Hepatocyte (in vitro differentiated cells): ENCODE results near the gene MRPL32.

ENCODE experiments used
- EZH2 ChIP-seq: fragments of 200-600 bp; sonication (generic); IDR thresholded peaks from 2 replicates; pipeline ENCODE4 v1.6.1; 2016; ENCODE audit warnings: antibody characterized with exemption, mild to moderate bottlenecking, borderline replicate concordance
- TF ChIP-seq, protein P1 (sequence below): fragments of 200-600 bp; sonication (generic); IDR thresholded peaks from 2 replicates; pipeline ENCODE4 v1.5.1; 2016; ENCODE audit warnings: antibody characterized with exemption, mild to moderate bottlenecking; ENCODE audit not compliant: poor library complexity

DNA sequence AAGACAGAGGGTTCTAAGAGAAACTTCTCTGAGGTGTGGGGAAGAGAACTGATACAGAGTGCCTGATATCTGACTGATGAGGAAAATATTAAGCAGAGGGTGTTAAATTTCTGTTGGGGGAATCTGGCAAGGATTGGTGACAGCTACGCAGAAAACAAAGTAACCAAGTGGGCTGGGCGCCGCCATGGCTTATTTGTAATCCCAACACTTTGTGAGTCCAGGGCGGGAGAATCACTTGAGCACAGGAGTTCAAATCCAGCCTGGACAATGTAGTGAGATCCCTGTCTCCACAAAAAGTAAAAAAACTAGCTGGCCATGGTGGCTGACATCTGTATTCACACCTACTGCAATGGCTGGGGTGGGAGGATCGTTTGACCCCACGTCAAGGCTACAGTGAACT lies 18.2 kb upstream of the MRPL32 start:
- no peak for TF ChIP-seq EZH2
- TF ChIP-seq, protein P1, sequence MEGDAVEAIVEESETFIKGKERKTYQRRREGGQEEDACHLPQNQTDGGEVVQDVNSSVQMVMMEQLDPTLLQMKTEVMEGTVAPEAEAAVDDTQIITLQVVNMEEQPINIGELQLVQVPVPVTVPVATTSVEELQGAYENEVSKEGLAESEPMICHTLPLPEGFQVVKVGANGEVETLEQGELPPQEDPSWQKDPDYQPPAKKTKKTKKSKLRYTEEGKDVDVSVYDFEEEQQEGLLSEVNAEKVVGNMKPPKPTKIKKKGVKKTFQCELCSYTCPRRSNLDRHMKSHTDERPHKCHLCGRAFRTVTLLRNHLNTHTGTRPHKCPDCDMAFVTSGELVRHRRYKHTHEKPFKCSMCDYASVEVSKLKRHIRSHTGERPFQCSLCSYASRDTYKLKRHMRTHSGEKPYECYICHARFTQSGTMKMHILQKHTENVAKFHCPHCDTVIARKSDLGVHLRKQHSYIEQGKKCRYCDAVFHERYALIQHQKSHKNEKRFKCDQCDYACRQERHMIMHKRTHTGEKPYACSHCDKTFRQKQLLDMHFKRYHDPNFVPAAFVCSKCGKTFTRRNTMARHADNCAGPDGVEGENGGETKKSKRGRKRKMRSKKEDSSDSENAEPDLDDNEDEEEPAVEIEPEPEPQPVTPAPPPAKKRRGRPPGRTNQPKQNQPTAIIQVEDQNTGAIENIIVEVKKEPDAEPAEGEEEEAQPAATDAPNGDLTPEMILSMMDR = no peak
